ENCODE data around the gene MID1IP1. TPM values are rescaled to one million over a fixed set of nuclear protein-coding genes. Genes with fewer than 3 reads are reported as not detected.

MID1IP1 gene
- total RNA-seq (100 to 1,000 TPM in 1 of 4 donors, 10 to 100 TPM in 3; 51.8 to 130 (median 75.8) TPM), polyA plus RNA-seq (10 to 100 TPM; 19.2 to 66.0 (median 40.8) TPM)

- H3K36me3 ChIP-seq = no peaks in the 10 kb centered on the region
- peaks cover 0 to 12% (median 10%) of the 10 kb centered on the region in 4 donors for H3K4me1 ChIP-seq
- peak; percentile 70 to 81 for TF ChIP-seq POLR2A (IDR thresholded peaks at IDR 0.05)
- TF ChIP-seq CTCF (IDR thresholded peaks at IDR 0.05) = no peak
- peak; percentile 66 to 90 (median 80) for TF ChIP-seq POLR2AphosphoS5 (IDR thresholded peaks at IDR 0.05)
- H3K27ac ChIP-seq = peak within 1 kb of the TSS; percentile 90 to 95 (median 93)
- peak within 1 kb of the TSS; percentile 33 to 71 (median 56) for H3K4me3 ChIP-seq
- no peaks in the 10 kb centered on the region for H3K27me3 ChIP-seq
- 2 to 5% methylated on average over 32 of the region's 32 CpGs for WGBS, 2 donors
- no peaks in the 10 kb centered on the region for H3K9me3 ChIP-seq
- peak; percentile 97 for DNase-seq
- intact Hi-C loops (cut with DNase I) = loop anchor here (5.0 to 10.0 kb wide), 5 partner anchors 536 to 1356 kb away; no protein-coding TSS in a partner anchor
Measured at GRCh38 chrX:38800981-38801845, at the start of gene MID1IP1. Gene MID1IP1 (plus strand): TSS chrX:38801459. CDS start chrX:38804947, 3,488 bp downstream.

- intact Hi-C loops (cut with DNase I) = loop anchor here (5.0 kb wide), 1 partner anchor 398 kb away; no protein-coding TSS in a partner anchor
- Histone ChIP-seq H3K36me3 (no peaks in the 10 kb centered on the region), H3K4me3 (no peak overlapping the region), H3K27me3 (no peaks in the 10 kb centered on the region), H3K9me3 (no peaks in the 10 kb centered on the region), H3K4me1 (no peaks in the 10 kb centered on the region), H3K27ac (no peak overlapping the region)
- TF ChIP-seq CTCF (IDR thresholded peaks at IDR 0.05) (peak; percentile 34 to 54 (median 50)), POLR2AphosphoS5 (IDR thresholded peaks at IDR 0.05) (no peak)
- WGBS, 2 donors = 27 to 32% methylated on average over 6 of the region's 6 CpGs
- DNase-seq = no peak
Measured at GRCh38 chrX:38754102-38754790, 47.0 kb upstream of the MID1IP1 start.

GRCh38 chrX:38754818-38755718 lies 46.2 kb upstream of the MID1IP1 start:
- no peaks in the 10 kb centered on the region for H3K36me3 ChIP-seq
- no peaks in the 10 kb centered on the region for H3K4me1 ChIP-seq
- no peaks in the 10 kb centered on the region for H3K27me3 ChIP-seq
- no peaks in the 10 kb centered on the region for H3K9me3 ChIP-seq
- DNase-seq = no peak
- H3K27ac ChIP-seq = no peak overlapping the region
- TF ChIP-seq EP300 (IDR thresholded peaks at IDR 0.05) (no peak), POLR2AphosphoS5 (IDR thresholded peaks at IDR 0.05) (no peak), CTCF (IDR thresholded peaks at IDR 0.05) (no peak), POLR2A (IDR thresholded peaks at IDR 0.05) (no peak)
- H3K4me3 ChIP-seq = no peak overlapping the region
- WGBS, 2 donors = 76 to 79% methylated on average over 7 of the region's 7 CpGs
- intact Hi-C loops (cut with DNase I) = loop anchor here (5.0 kb wide), 1 partner anchor 397 kb away; no protein-coding TSS in a partner anchor

GRCh38 chrX:38760883-38761282 lies 40.4 kb upstream of the MID1IP1 start:
- 87 to 90% methylated on average over 1 of the region's 1 CpG for whole genome bisulfite sequencing, 2 donors
- DNase-seq = no peak
- Histone ChIP-seq H3K27me3 (no peaks in the 10 kb centered on the region), H3K36me3 (no peaks in the 10 kb centered on the region), H3K4me3 (no peak overlapping the region), H3K9me3 (no peaks in the 10 kb centered on the region), H3K27ac (no peak overlapping the region), H3K4me1 (no peaks in the 10 kb centered on the region)
- TF ChIP-seq POLR2A (IDR thresholded peaks at IDR 0.05) = no peak
- TF ChIP-seq EP300 (IDR thresholded peaks at IDR 0.05) = no peak
- intact Hi-C loops (cut with DNase I) = loop anchor here (10.0 kb wide), 1 partner anchor 224 kb away; no protein-coding TSS in a partner anchor
